H1 (cell line): ENCODE measurements around the gene FUT4.

Source experiments
- BRCA1 ChIP-seq: IDR thresholded peaks from 2 replicates; pipeline ENCODE4 v1.6.1; 2012; ENCODE audit warnings: low read depth, low read length, improper control_type of control experiment
- CHD2 ChIP-seq: IDR thresholded peaks from 2 replicates; pipeline ENCODE4 v1.6.1; 2012; ENCODE audit warnings: low read length, improper control_type of control experiment
- EGR1 ChIP-seq: IDR thresholded peaks from 2 replicates; pipeline ENCODE4 v1.6.1; 2011; ENCODE audit warnings: low read depth, low read length, borderline replicate concordance
- EZH2 ChIP-seq: fragments of 200-600 bp; sonication (generic); IDR thresholded peaks from 2 replicates; pipeline ENCODE4 v1.7.1; 2012; ENCODE audit warnings: low read depth, mild to moderate bottlenecking, moderate library complexity, low read length, inconsistent platforms; ENCODE audit not compliant: severe bottlenecking
- POLR2A ChIP-seq, 2 experiments: IDR thresholded peaks; 1 replicate in 1 of 2; 2 replicates in 1 of 2; pipeline ENCODE4 v1.6.1; 2011; ENCODE audit warnings: low read depth in 2 of 2, low read length in 2 of 2, mild to moderate bottlenecking in 2 of 2; ENCODE audit errors: control extremely low read depth in 1 of 2
- POLR2AphosphoS5 ChIP-seq: IDR thresholded peaks from 2 replicates; pipeline ENCODE4 v1.6.1; 2011; ENCODE audit warnings: low read depth, low read length
- SAP30 ChIP-seq: fragments of 300-600 bp; sonication (generic); IDR thresholded peaks from 2 replicates; pipeline ENCODE4 v1.7.1; 2012; ENCODE audit warnings: low read length, moderate library complexity, mild to moderate bottlenecking, inconsistent platforms; ENCODE audit not compliant: insufficient read depth, insufficient replicate concordance
- SIX5 ChIP-seq: IDR thresholded peaks from 2 replicates; pipeline ENCODE4 v1.6.1; 2011; ENCODE audit warnings: mild to moderate bottlenecking, low read depth, low read length
- TAF1 ChIP-seq: IDR thresholded peaks from 2 replicates; pipeline ENCODE4 v1.6.1; 2011; ENCODE audit warnings: mild to moderate bottlenecking, low read depth, low read length
- TBP ChIP-seq: IDR thresholded peaks from 2 replicates; pipeline ENCODE4 v1.6.1; 2011; ENCODE audit warnings: low read depth, low read length, improper control_type of control experiment
- YY1 ChIP-seq: IDR thresholded peaks from 2 replicates; pipeline ENCODE4 v1.6.1; 2011; ENCODE audit warnings: low read depth, mild to moderate bottlenecking, low read length
- TF ChIP-seq, protein P1 (sequence below), 3 experiments: IDR thresholded peaks; 1 replicate in 2 of 3; 2 replicates in 1 of 3; pipeline versions ENCODE4 v1.5.1 to v1.6.1; 2011; ENCODE audit warnings: low read length in 3 of 3, mild to moderate bottlenecking in 3 of 3, inconsistent platforms in 2 of 3, low read depth in 1 of 3, moderate library complexity in 1 of 3; ENCODE audit not compliant: insufficient read depth in 1 of 3; ENCODE audit errors: control extremely low read depth in 1 of 3
- TF ChIP-seq, protein P2 (sequence below): IDR thresholded peaks from 2 replicates; pipeline ENCODE4 v1.6.1; 2011; ENCODE audit warnings: low read depth, mild to moderate bottlenecking, low read length; ENCODE audit not compliant: insufficient read depth
- TF ChIP-seq, protein P3 (sequence below): IDR thresholded peaks from 2 replicates; pipeline ENCODE4 v1.6.1; 2012; ENCODE audit warnings: inconsistent platforms

DNA sequence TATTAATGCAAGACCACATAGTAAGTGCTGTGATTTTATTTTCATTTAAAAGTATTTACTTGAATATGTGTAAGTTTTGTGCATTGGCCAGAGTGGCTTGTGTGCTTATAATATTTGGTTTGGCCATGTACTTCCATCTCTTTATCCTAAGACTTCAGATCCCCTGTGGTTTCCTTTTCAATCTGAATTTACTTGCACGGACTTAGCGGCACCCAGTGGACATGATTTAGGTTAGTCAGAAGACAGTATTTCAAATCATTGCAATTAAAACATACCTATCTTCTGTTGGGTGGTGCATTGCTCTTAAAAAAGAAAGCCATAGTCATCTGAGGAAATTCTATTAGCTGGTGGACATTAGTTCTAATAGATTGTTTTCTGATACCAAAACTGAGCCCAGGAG, 54.2 kb downstream of the FUT4 start:
- no peak for TF ChIP-seq TAF1
- TF ChIP-seq, protein P1, sequence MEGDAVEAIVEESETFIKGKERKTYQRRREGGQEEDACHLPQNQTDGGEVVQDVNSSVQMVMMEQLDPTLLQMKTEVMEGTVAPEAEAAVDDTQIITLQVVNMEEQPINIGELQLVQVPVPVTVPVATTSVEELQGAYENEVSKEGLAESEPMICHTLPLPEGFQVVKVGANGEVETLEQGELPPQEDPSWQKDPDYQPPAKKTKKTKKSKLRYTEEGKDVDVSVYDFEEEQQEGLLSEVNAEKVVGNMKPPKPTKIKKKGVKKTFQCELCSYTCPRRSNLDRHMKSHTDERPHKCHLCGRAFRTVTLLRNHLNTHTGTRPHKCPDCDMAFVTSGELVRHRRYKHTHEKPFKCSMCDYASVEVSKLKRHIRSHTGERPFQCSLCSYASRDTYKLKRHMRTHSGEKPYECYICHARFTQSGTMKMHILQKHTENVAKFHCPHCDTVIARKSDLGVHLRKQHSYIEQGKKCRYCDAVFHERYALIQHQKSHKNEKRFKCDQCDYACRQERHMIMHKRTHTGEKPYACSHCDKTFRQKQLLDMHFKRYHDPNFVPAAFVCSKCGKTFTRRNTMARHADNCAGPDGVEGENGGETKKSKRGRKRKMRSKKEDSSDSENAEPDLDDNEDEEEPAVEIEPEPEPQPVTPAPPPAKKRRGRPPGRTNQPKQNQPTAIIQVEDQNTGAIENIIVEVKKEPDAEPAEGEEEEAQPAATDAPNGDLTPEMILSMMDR (IDR thresholded peaks at IDR 0.05; ENCODE audit: control extremely low read depth in 1 of 3, insufficient read depth in 1 of 3, low read depth in 1 of 3, low read length in 3 of 3): peak in 2 of 3 experiments; percentile 3 to 25; a peak in 2 of 4 replicates
- TF ChIP-seq SAP30: no peak
- no peak for TF ChIP-seq EZH2
- TF ChIP-seq TBP: no peak
- TF ChIP-seq BRCA1: no peak
- TF ChIP-seq POLR2A (IDR thresholded peaks at IDR 0.05; ENCODE audit: control extremely low read depth in 1 of 2, low read depth in 2 of 2, low read length in 2 of 2): no peak
- no peak for TF ChIP-seq SIX5
- no peak for TF ChIP-seq CHD2
- TF ChIP-seq EGR1: no peak
- TF ChIP-seq YY1: no peak
- TF ChIP-seq, protein P2, sequence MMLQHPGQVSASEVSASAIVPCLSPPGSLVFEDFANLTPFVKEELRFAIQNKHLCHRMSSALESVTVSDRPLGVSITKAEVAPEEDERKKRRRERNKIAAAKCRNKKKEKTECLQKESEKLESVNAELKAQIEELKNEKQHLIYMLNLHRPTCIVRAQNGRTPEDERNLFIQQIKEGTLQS: no peak
- TF ChIP-seq, protein P3, sequence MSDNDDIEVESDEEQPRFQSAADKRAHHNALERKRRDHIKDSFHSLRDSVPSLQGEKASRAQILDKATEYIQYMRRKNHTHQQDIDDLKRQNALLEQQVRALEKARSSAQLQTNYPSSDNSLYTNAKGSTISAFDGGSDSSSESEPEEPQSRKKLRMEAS: no peak
- TF ChIP-seq POLR2AphosphoS5: no peak
